ENCODE measurements around the gene CSNK2A2.

DNA sequence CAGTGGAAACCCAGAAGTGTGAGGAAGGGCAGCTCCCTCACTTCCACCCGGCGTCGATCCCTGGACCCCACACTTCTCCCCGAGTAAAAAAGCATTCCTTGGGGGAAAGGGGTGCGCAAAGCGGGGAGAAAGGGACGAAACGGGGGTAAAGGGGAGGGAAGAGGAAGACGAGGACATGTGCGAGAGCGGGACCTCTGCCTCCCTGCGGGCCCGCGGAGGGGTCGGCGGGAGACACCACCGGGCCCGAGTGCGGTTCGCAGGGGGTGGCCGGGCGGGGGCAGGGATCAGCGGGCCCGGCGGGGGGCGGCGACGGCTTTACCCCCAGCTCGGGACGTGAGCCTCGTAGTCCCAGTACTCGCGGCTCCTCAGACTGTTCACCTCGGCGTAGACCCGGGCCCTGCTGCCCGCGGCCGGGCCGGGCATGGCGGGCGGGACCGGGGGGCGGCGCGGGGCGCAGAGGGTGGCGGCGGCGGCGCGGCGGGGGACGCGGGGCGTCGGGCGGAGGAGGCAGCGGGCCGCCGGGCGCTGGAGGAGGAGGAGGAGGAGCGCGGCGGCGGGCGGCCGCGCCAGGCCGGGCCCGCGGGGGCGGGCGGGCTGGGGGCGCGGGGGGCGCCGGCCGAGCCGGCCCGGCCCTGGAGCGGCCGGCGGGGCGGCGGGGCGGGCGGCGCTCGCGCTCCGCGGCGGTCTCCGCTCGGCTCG lies 443 bp downstream of the CSNK2A2 start:
- TF ChIP-seq, protein P1, sequence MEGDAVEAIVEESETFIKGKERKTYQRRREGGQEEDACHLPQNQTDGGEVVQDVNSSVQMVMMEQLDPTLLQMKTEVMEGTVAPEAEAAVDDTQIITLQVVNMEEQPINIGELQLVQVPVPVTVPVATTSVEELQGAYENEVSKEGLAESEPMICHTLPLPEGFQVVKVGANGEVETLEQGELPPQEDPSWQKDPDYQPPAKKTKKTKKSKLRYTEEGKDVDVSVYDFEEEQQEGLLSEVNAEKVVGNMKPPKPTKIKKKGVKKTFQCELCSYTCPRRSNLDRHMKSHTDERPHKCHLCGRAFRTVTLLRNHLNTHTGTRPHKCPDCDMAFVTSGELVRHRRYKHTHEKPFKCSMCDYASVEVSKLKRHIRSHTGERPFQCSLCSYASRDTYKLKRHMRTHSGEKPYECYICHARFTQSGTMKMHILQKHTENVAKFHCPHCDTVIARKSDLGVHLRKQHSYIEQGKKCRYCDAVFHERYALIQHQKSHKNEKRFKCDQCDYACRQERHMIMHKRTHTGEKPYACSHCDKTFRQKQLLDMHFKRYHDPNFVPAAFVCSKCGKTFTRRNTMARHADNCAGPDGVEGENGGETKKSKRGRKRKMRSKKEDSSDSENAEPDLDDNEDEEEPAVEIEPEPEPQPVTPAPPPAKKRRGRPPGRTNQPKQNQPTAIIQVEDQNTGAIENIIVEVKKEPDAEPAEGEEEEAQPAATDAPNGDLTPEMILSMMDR (conservative IDR thresholded peaks at IDR 0.05; ENCODE audit: low read depth in 2 of 2) = no peak
- TF ChIP-seq POLR2AphosphoS5 (IDR thresholded peaks at IDR 0.05; ENCODE audit: low read depth) = no peak
- no peak for TF ChIP-seq ZNF114 (CRISPR knock-in tag; IDR thresholded peaks at IDR 0.05)
- no peak for TF ChIP-seq EZH2 (IDR thresholded peaks at IDR 0.05; ENCODE audit: low read depth, unreplicated experiment)
- TF ChIP-seq EZH2phosphoT487 (IDR thresholded peaks at IDR 0.05; ENCODE audit: unreplicated experiment) = no peak
